Colonic mucosa (tissue), 4 donors: Measurements from ENCODE around the gene BAG5. TPM values are rescaled to one million over a fixed set of nuclear protein-coding genes. Genes with fewer than 3 reads are reported as not detected.
"Not testable (repeated sequence)": the region's sequence is repeated elsewhere in the genome, so short reads cannot be mapped to it uniquely, and the experiment has no call there.

ENCODE experiments used
- DNase-seq: peaks from one replicate; pipeline ENCODE4 v3.0.0-alpha.2; 2020
- H3K27ac ChIP-seq: fragments of 200-600 bp; one replicate; pipeline ENCODE4 v1.8.0; 2021
- H3K27me3 ChIP-seq: fragments of 200-600 bp; one replicate; pipeline ENCODE4 v1.8.0; 2021
- H3K36me3 ChIP-seq: fragments of 200-600 bp; one replicate; pipeline ENCODE4 v1.8.0; 2021
- H3K4me1 ChIP-seq: fragments of 200-600 bp; one replicate; pipeline ENCODE4 v1.8.0; 2021; ENCODE audit warnings: mild to moderate bottlenecking
- H3K4me3 ChIP-seq: fragments of 200-600 bp; one replicate; pipeline ENCODE4 v1.8.0; 2021
- H3K9ac ChIP-seq, 2 donors: one replicate each; pipeline ENCODE4 v1.7.0; 2013; ENCODE audit warnings: control low read depth in 2 of 2, low read depth in 2 of 2, low read length in 2 of 2
- H3K9me3 ChIP-seq: fragments of 200-600 bp; one replicate; pipeline ENCODE4 v1.8.0; 2021
- CTCF ChIP-seq: fragments of 200-600 bp; IDR thresholded peaks from one replicate; pipeline ENCODE4 v1.8.0; 2022; ENCODE audit warnings: antibody characterized with exemption, mild to moderate bottlenecking
- intact Hi-C: fragments of 100-400 bp; cut with DNase I; formaldehyde crosslinking; loops from one replicate; pipeline ENCODE4 v1.14.1; 2022
- total RNA-seq, 2 donors: library from RNA; stranded (reverse); fragmentation: NEBNext Ultra II Directional in 1 of 2; extraction: Animal tissue kit (Norgen Biotek cat#: 25700) in 1 of 2; gene quantifications; one replicate each; pipeline ENCODE4 v1.2.1, GENCODE V29; 2021
- donor health status: healthy.
- donor health status: DM: no; HTN: no; CAD: no.
- donor health status: DM: no; HTN: no; CAD: no.

The BAG5 gene
- total RNA-seq, 2 donors from 2014 or later, result 26.8 to 29.7 TPM

DNA sequence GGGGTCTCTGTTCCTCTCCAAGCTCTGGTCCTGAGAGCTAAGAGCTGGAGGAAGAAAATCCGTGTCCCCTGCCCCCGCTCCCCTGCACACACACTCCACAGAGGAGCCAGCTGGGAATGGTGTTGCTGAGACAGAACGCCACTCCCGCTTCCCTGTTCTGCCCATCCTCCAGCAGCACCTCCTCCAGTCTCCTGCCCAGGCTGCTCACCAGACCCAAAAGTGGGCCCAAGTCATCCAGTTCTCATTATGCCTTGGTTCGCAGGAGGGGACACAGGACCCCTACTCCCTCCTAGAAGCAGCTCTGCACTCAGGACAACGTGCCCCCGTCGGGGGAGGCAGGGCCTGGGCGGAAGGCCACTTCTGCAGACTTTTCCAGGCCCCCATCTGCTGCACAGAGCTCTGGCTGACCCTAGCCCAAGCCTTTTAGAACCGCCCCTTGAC lies 34.3 kb downstream of the BAG5 start:
- Histone ChIP-seq H3K4me1 (peaks cover 34% of the 10 kb centered on the region), H3K4me3 (peak overlapping the region; percentile 97), H3K27ac (peak overlapping the region; percentile 80), H3K27me3 (no peaks in the 10 kb centered on the region), H3K36me3 (no peaks in the 10 kb centered on the region), H3K9ac (peak overlapping the region; percentile 57 to 74), H3K9me3 (no peaks in the 10 kb centered on the region)
- intact Hi-C loops, result no loop called here
- peak; percentile 68 for DNase-seq
- no peak for TF ChIP-seq CTCF

- Histone ChIP-seq H3K27me3 (no peaks in the 10 kb centered on the region), H3K4me1 (peaks cover 37% of the 10 kb centered on the region), H3K9ac (peak overlapping the region; percentile 57 to 74), H3K9me3 (no peaks in the 10 kb centered on the region), H3K27ac (peak overlapping the region; percentile 80), H3K4me3 (peak overlapping the region; percentile 97), H3K36me3 (no peaks in the 10 kb centered on the region)
- TF ChIP-seq CTCF, result no peak
- no peak for DNase-seq
- intact Hi-C loops, result no loop called here
Measured at GRCh38 chr14:103527408-103528145, 34.9 kb downstream of the BAG5 start.

GRCh38 chr14:103526914-103527248 lies 35.6 kb downstream of the BAG5 start:
- intact Hi-C loops, result no loop called here
- no peak for TF ChIP-seq CTCF
- Histone ChIP-seq H3K9me3 (no peaks in the 10 kb centered on the region), H3K36me3 (no peaks in the 10 kb centered on the region), H3K27ac (peak overlapping the region; percentile 74), H3K4me1 (peaks cover 37% of the 10 kb centered on the region), H3K4me3 (no peak overlapping the region), H3K27me3 (no peaks in the 10 kb centered on the region), H3K9ac (peak overlapping the region in 1 of 2 donors; percentile 69)
- no peak for DNase-seq

DNA sequence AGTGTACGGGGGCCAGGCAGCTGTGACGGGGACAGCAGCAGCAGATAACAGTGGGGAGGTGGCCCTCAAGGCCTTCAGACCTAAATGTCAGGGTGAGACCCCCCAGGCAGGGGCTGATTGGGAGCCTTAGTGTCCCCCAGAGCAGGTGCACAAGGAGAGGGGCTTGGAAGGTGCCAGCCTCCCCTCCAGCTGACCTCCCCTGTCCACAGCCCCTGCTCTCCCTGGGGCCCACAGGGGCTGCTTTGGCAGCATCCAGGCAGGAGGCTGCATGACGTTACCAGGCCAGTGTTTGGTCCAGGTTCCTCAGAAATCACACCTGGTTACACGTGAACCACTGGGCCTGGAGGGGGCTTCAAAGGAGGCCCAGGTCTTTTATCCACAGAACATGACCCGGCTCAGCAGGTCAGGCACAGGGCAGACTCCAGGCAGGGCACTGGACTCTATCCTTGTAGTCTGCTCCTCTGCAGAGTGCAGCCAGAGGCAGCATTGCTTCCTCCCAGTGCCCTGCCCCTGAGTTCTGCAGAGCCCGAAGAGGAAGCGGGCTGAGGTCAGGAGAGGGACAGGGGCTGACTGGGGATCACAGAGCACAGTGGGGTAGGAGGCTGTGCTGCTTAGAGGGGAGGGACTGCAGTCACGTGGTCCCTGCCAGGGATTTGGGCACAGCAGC lies 36.1 kb downstream of the BAG5 start:
- DNase-seq, result peak; percentile 45
- peaks cover 37% of the 10 kb centered on the region for H3K4me1 ChIP-seq

GRCh38 chr14:103525430-103526246 lies 36.8 kb downstream of the BAG5 start:
- Histone ChIP-seq H3K4me1 (peaks cover 37% of the 10 kb centered on the region), H3K9ac (peak overlapping the region in 1 of 2 donors; percentile 69), H3K27ac (peak overlapping the region; percentile 74)
- intact Hi-C loops, H3K9me3 ChIP-seq, H3K4me3 ChIP-seq, H3K27me3 ChIP-seq, H3K36me3 ChIP-seq: not testable (repeated sequence)
- DNase-seq, result peak; percentile 69

More for the DNA sequence above, 36.1 kb downstream of the BAG5 start:
- Histone ChIP-seq H3K9me3 (no peaks in the 10 kb centered on the region), H3K9ac (peak overlapping the region in 1 of 2 donors; percentile 69), H3K27me3 (no peaks in the 10 kb centered on the region), H3K36me3 (no peaks in the 10 kb centered on the region), H3K27ac (peak overlapping the region; percentile 74), H3K4me3 (no peak overlapping the region)
- intact Hi-C loops, result no loop called here
- no peak for TF ChIP-seq CTCF
